Measurements from ENCODE around the gene AMOTL1.

The AMOTL1 gene

GRCh38 chr11:94793822-94794221, 25.7 kb downstream of the AMOTL1 start:
- TF ChIP-seq SPI1 (IDR thresholded peaks at IDR 0.05; ENCODE audit: low read depth, low read length) = no peak
- no peak for FAIRE-seq
- DNase-seq (ENCODE audit: insufficient read length, low spot score) = no peak

GRCh38 chr11:94794287-94795168, 26.4 kb downstream of the AMOTL1 start:
- FAIRE-seq (no peak), DNase-seq (ENCODE audit: insufficient read length, low spot score) (no peak)
- TF ChIP-seq POU2F2 (IDR thresholded peaks at IDR 0.05; ENCODE audit: low read depth, low read length) (no peak), POLR2AphosphoS5 (IDR thresholded peaks at IDR 0.05; ENCODE audit: low read depth, low read length) (no peak), TAF1 (IDR thresholded peaks at IDR 0.05; ENCODE audit: low read depth, low read length) (no peak), SPI1 (IDR thresholded peaks at IDR 0.05; ENCODE audit: low read depth, low read length) (no peak), PAX5 (IDR thresholded peaks at IDR 0.05; ENCODE audit: insufficient read depth, low read length, severe bottlenecking) (no peak), POLR2A (IDR thresholded peaks at IDR 0.05; ENCODE audit: low read depth, low read length) (no peak)

GRCh38 chr11:94795476-94796189, 27.5 kb downstream of the AMOTL1 start:
- DNase-seq (ENCODE audit: insufficient read length, low spot score) (no peak), FAIRE-seq (no peak)
- TF ChIP-seq POU2F2 (IDR thresholded peaks at IDR 0.05; ENCODE audit: low read depth, low read length) (no peak), POLR2A (IDR thresholded peaks at IDR 0.05; ENCODE audit: low read depth, low read length) (no peak), SPI1 (IDR thresholded peaks at IDR 0.05; ENCODE audit: low read depth, low read length) (no peak), POLR2AphosphoS5 (IDR thresholded peaks at IDR 0.05; ENCODE audit: low read depth, low read length) (no peak), PAX5 (IDR thresholded peaks at IDR 0.05; ENCODE audit: insufficient read depth, low read length, severe bottlenecking) (no peak), TAF1 (IDR thresholded peaks at IDR 0.05; ENCODE audit: low read depth, low read length) (no peak)

DNA sequence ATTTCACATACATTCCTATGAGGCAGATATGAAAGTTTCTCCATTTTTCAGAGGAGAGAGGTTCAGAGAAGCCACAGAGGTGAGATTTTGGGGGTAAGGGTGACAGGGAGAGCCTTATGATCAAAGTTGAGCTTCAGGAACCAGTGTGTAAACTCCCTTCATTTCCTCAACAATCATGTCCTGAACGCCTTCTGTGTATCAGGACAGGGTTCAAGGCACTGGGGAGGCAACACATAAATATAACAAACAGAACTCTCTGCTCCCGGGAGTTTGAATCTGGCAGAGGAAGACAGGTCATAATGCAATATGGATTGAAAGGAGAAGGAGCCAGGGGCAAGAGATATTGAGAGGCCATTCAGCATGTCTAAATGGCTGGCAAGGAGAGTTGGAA, 28.0 kb downstream of the AMOTL1 start:
- DNase-seq (ENCODE audit: insufficient read length, low spot score) (no peak), FAIRE-seq (no peak)
- TF ChIP-seq POLR2AphosphoS5 (IDR thresholded peaks at IDR 0.05; ENCODE audit: low read depth, low read length) = no peak

DNA sequence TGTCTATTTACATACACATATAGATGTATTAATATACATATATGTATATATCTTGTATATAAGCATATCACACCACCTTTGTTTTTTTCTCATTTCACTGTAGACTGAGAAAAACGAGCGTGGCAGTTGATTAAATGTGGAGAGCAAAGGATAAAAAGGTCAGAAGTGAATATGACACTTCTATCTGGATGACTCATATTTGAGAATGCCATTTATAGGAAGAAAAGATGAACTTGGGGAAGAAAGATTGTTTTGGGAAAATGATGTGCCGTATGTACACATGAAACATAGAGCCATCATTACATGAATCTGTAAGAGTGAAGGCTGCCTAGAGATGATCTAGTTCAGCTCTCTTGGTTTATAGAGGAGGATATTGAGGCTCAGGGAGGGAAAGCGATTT, 28.7 kb downstream of the AMOTL1 start:
- no peak for FAIRE-seq
- TF ChIP-seq POLR2AphosphoS5 (IDR thresholded peaks at IDR 0.05; ENCODE audit: low read depth, low read length) (no peak), TAF1 (IDR thresholded peaks at IDR 0.05; ENCODE audit: low read depth, low read length) (no peak), POU2F2 (IDR thresholded peaks at IDR 0.05; ENCODE audit: low read depth, low read length) (no peak), SPI1 (IDR thresholded peaks at IDR 0.05; ENCODE audit: low read depth, low read length) (no peak), POLR2A (IDR thresholded peaks at IDR 0.05; ENCODE audit: low read depth, low read length) (no peak), PAX5 (IDR thresholded peaks at IDR 0.05; ENCODE audit: insufficient read depth, low read length, severe bottlenecking) (no peak)

DNA sequence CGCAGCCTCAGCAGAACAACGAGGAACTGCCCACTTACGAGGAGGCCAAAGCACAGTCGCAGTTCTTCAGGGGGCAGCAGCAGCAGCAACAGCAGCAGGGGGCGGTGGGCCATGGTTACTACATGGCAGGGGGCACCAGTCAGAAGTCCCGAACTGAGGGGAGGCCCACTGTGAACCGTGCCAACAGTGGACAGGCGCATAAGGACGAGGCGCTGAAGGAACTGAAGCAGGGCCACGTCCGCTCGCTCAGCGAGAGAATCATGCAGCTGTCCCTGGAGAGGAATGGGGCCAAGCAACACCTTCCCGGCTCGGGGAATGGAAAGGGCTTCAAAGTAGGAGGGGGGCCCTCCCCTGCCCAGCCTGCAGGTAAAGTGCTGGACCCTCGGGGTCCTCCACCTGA, 31.6 kb downstream of the AMOTL1 start:
- TF ChIP-seq SPI1 (IDR thresholded peaks at IDR 0.05; ENCODE audit: low read depth, low read length) (no peak), POU2F2 (IDR thresholded peaks at IDR 0.05; ENCODE audit: low read depth, low read length) (no peak), POLR2AphosphoS5 (IDR thresholded peaks at IDR 0.05; ENCODE audit: low read depth, low read length) (no peak), TAF1 (IDR thresholded peaks at IDR 0.05; ENCODE audit: low read depth, low read length) (no peak), POLR2A (IDR thresholded peaks at IDR 0.05; ENCODE audit: low read depth, low read length) (no peak)
- DNase-seq (ENCODE audit: insufficient read length, low spot score) (no peak), FAIRE-seq (no peak)

More for the DNA sequence above, 28.7 kb downstream of the AMOTL1 start:
- DNase-seq (ENCODE audit: insufficient read length, low spot score) = no peak

GRCh38 chr11:94800414-94800813, 32.3 kb downstream of the AMOTL1 start:
- TF ChIP-seq POLR2AphosphoS5 (IDR thresholded peaks at IDR 0.05; ENCODE audit: low read depth, low read length) (no peak), PAX5 (IDR thresholded peaks at IDR 0.05; ENCODE audit: insufficient read depth, low read length, severe bottlenecking) (no peak), POLR2A (IDR thresholded peaks at IDR 0.05; ENCODE audit: low read depth, low read length) (no peak), TAF1 (IDR thresholded peaks at IDR 0.05; ENCODE audit: low read depth, low read length) (no peak), SPI1 (IDR thresholded peaks at IDR 0.05; ENCODE audit: low read depth, low read length) (no peak), POU2F2 (IDR thresholded peaks at IDR 0.05; ENCODE audit: low read depth, low read length) (no peak)
- no peak for FAIRE-seq
- DNase-seq (ENCODE audit: insufficient read length, low spot score) = no peak

DNA sequence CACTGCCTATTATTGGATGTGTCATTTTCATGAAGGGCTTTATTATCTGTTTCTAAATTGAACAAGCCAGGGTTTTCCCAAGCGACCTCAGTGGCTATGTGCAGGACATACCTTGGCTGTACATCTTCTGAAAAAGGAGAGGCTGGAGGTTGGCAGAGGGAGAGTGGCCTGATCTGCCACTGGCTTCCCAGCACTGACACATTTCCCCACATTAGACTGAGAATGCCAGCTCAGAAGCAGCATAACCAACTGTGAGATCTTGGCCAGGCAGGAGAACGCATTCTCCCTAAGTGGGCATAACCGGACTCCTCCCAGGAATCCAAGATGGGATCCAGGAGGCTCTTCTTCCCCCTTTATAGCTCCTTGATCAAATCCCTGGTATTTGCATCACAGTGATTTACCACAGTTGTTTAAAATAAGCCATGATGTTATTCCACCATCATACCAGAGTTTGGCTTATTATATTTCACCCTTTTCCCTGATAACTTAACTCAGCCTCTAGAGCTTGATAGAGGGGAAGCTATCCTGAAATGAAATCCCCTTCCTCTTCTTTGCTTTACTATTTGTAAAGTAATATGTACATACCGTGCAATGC, 33.8 kb downstream of the AMOTL1 start:
- FAIRE-seq (no peak), DNase-seq (ENCODE audit: insufficient read length, low spot score) (no peak)
- TF ChIP-seq POLR2AphosphoS5 (IDR thresholded peaks at IDR 0.05; ENCODE audit: low read depth, low read length) (no peak), SPI1 (IDR thresholded peaks at IDR 0.05; ENCODE audit: low read depth, low read length) (no peak), PAX5 (IDR thresholded peaks at IDR 0.05; ENCODE audit: insufficient read depth, low read length, severe bottlenecking) (no peak), POLR2A (IDR thresholded peaks at IDR 0.05; ENCODE audit: low read depth, low read length) (no peak), TAF1 (IDR thresholded peaks at IDR 0.05; ENCODE audit: low read depth, low read length) (no peak), POU2F2 (IDR thresholded peaks at IDR 0.05; ENCODE audit: low read depth, low read length) (no peak)

- DNase-seq (ENCODE audit: insufficient read length, low spot score) = no peak
- FAIRE-seq = no peak
- TF ChIP-seq POU2F2 (IDR thresholded peaks at IDR 0.05; ENCODE audit: low read depth, low read length) (no peak), POLR2AphosphoS5 (IDR thresholded peaks at IDR 0.05; ENCODE audit: low read depth, low read length) (no peak), TAF1 (IDR thresholded peaks at IDR 0.05; ENCODE audit: low read depth, low read length) (no peak), PAX5 (IDR thresholded peaks at IDR 0.05; ENCODE audit: insufficient read depth, low read length, severe bottlenecking) (no peak), POLR2A (IDR thresholded peaks at IDR 0.05; ENCODE audit: low read depth, low read length) (no peak), SPI1 (IDR thresholded peaks at IDR 0.05; ENCODE audit: low read depth, low read length) (no peak)
Measured at GRCh38 chr11:94802501-94802900, 34.3 kb downstream of the AMOTL1 start.
